Lower leg skin (tissue), 3 donors: ENCODE measurements around the gene RHPN2.

Experiments
- POLR2A ChIP-seq, 2 donors: fragments of 450-650 bp; IDR thresholded peaks; one replicate each; pipeline ENCODE4 v1.6.1; 2016 to 2017; ENCODE audit warnings: antibody characterized with exemption in 2 of 2, mild to moderate bottlenecking in 1 of 2, moderate library complexity in 1 of 2
- TF ChIP-seq, protein P1 (sequence below), 3 donors: fragments of 450-650 bp; IDR thresholded peaks; one replicate each; pipeline ENCODE4 v1.5.1; 2016; ENCODE audit warnings: antibody characterized with exemption in 3 of 3, mild to moderate bottlenecking in 3 of 3, moderate library complexity in 2 of 3

GRCh38 chr19:33102893-33103292 is 38.2 kb upstream of the RHPN2 start:
- TF ChIP-seq, protein P1, sequence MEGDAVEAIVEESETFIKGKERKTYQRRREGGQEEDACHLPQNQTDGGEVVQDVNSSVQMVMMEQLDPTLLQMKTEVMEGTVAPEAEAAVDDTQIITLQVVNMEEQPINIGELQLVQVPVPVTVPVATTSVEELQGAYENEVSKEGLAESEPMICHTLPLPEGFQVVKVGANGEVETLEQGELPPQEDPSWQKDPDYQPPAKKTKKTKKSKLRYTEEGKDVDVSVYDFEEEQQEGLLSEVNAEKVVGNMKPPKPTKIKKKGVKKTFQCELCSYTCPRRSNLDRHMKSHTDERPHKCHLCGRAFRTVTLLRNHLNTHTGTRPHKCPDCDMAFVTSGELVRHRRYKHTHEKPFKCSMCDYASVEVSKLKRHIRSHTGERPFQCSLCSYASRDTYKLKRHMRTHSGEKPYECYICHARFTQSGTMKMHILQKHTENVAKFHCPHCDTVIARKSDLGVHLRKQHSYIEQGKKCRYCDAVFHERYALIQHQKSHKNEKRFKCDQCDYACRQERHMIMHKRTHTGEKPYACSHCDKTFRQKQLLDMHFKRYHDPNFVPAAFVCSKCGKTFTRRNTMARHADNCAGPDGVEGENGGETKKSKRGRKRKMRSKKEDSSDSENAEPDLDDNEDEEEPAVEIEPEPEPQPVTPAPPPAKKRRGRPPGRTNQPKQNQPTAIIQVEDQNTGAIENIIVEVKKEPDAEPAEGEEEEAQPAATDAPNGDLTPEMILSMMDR (IDR thresholded peaks at IDR 0.05): no peak
- no peak for TF ChIP-seq POLR2A (IDR thresholded peaks at IDR 0.05)
